HG03575 (cell line): ENCODE measurements around the gene UBA6.
"Not testable (repeated sequence)": the region's sequence is repeated elsewhere in the genome, so short reads cannot be mapped to it uniquely, and the experiment has no call there.

ENCODE experiments used
- ATAC-seq: cut with Tn5 transposase; IDR thresholded peaks from one replicate; pipeline ENCODE4 v1.9.1; 2021; ENCODE audit not compliant: unreplicated experiment, insufficient number of reproducible peaks, low FRiP score; ENCODE audit errors: extremely low read depth

UBA6 gene

GRCh38 chr4:67684839-67685531 is 16.0 kb downstream of the UBA6 start:
- no peak for ATAC-seq

GRCh38 chr4:67682266-67682665 is 18.7 kb downstream of the UBA6 start:
- no peak for ATAC-seq

GRCh38 chr4:67680581-67681222 is 20.3 kb downstream of the UBA6 start:
- no peak for ATAC-seq

GRCh38 chr4:67678612-67679011 is 22.3 kb downstream of the UBA6 start:
- ATAC-seq, result no peak

- no peak for ATAC-seq
Observed at GRCh38 chr4:67674098-67674497, 26.9 kb downstream of the UBA6 start.

- no peak for ATAC-seq
Observed at GRCh38 chr4:67668315-67668714, 32.6 kb downstream of the UBA6 start.

GRCh38 chr4:67660418-67660817 is 40.5 kb downstream of the UBA6 start:
- ATAC-seq, result no peak

- ATAC-seq, result no peak
Observed at GRCh38 chr4:67659065-67659464, 41.9 kb downstream of the UBA6 start.

- ATAC-seq, result no peak
Observed at GRCh38 chr4:67658302-67658701, 42.7 kb downstream of the UBA6 start.

- ATAC-seq, result no peak
Observed at GRCh38 chr4:67651536-67651935, 49.4 kb downstream of the UBA6 start.

GRCh38 chr4:67638136-67638535 is 62.8 kb downstream of the UBA6 start:
- ATAC-seq, result no peak

- not testable (repeated sequence) for ATAC-seq
Observed at GRCh38 chr4:67636978-67637377, 64.0 kb downstream of the UBA6 start.

GRCh38 chr4:67635331-67635730 is 65.6 kb downstream of the UBA6 start:
- ATAC-seq, result no peak

- ATAC-seq, result no peak
Observed at GRCh38 chr4:67634741-67635140, 66.2 kb downstream of the UBA6 start.

GRCh38 chr4:67632492-67632891 is 68.5 kb downstream of the UBA6 start:
- no peak for ATAC-seq

- ATAC-seq, result no peak
Observed at GRCh38 chr4:67624939-67625338, 76.0 kb downstream of the UBA6 start.

- no peak for ATAC-seq
Observed at GRCh38 chr4:67616478-67616877, 84.5 kb downstream of the UBA6 start.

GRCh38 chr4:67615119-67615518 is 85.8 kb downstream of the UBA6 start:
- ATAC-seq, result no peak

- no peak for ATAC-seq
Observed at GRCh38 chr4:67614186-67614585, 86.8 kb downstream of the UBA6 start.

GRCh38 chr4:67608027-67608426 is 92.9 kb downstream of the UBA6 start:
- no peak for ATAC-seq

GRCh38 chr4:67604749-67605148 is 96.2 kb downstream of the UBA6 start:
- no peak for ATAC-seq
